Embryonic facial prominence (tissue), 1 donor: ENCODE data around the gene DACT3.
"Not testable (repeated sequence)": the region's sequence is repeated elsewhere in the genome, so short reads cannot be mapped to it uniquely, and the experiment has no call there.

Source experiments
- DNase-seq: peaks from one replicate; pipeline ENCODE4 v3.0.0-alpha.2; 2016; ENCODE audit errors: extremely low spot score

Gene DACT3

DNA sequence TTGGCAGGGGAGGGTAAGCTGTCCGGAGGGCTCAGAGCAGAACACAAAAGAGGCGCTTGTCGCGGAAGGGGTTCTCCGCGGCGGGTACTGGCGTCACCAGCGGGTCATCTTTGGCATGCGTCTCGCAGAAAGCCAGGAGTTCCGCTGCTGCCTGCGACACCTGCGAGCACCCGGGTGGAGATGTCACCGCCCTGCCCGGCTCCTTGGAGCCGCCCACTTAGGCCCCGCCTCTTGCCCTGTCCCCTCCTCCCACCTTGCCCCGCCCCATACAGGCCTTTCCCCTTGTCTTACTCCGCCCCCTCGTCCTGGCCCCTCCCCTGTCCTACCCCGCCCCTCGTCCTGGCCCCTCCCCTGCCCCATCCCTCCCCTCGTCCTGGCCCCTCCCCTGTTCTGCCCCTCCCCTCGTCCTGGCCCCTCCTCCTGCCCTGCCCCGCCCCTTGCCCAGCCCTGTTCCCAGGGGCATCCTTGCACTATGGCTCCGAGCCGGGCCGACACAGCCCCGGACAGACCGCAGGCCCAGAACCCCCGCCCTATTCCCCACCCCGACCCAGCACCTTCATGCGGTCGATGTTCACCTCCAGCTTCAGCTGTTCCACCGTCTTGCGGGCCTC, 26.8 kb downstream of the DACT3 start:
- peak; percentile 53 for DNase-seq

DNA sequence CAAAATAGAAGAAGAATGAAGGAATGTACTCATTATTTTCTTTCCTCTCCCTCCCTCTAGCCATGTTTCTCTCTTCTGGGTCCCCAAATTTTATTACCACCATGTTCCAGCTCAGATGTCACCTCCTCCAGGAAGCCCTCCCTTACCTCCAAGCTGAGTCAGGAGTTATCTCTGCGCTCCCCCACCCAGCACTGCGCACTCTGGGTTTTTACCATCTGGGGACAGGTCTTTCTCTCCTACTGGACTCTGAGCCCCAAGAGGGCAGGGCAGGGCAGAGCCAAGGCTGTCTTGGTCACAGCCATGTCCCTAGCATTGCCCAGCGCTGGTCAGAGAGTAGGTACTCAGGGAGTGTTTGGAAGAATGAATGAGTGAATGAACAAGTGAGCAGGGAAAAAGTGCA, 27.9 kb downstream of the DACT3 start:
- DNase-seq: no peak

DNA sequence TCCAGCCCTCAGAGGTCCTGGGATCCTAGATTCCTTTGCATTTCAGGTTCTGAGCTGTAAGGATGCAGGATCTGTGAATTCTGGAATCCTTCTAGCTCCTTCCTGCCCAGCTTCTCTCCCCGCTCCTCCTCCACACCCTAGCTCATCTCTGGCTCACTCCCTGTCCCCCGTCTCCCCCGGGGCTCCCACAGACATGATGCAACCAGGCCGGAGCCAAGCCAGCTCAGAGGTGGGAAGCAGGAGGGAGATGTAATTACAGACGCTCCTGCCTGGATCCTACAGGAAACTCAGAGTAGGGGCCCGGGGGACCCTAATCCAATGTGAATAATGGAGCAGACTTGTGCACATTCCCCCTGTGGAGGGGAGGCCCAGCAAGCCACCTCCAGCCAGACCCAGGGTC, 29.5 kb downstream of the DACT3 start:
- no peak for DNase-seq

GRCh38 chr19:46630586-46631205, 30.3 kb downstream of the DACT3 start:
- no peak for DNase-seq

- no peak for DNase-seq
Observed at GRCh38 chr19:46629546-46630025, 31.4 kb downstream of the DACT3 start.

DNA sequence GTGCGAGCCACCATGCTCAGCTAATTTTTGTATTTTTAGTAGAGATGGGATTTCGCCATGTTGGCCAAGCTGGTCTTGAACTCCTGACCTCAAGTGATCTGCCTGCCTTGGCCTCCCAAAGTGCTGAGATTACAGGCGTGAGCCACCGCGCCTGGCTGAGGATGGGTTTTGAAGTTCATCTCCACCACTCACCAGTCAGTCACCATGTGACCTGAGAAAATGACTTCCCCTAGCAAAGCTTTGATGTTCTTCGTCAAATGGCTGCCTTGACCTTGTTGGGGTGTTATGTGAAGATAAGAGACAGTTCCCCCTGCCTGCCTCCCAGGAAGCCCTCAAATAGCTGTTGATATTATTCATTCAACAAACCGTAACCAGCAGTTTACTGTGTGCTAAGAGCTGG, 32.0 kb downstream of the DACT3 start:
- not testable (repeated sequence) for DNase-seq

DNA sequence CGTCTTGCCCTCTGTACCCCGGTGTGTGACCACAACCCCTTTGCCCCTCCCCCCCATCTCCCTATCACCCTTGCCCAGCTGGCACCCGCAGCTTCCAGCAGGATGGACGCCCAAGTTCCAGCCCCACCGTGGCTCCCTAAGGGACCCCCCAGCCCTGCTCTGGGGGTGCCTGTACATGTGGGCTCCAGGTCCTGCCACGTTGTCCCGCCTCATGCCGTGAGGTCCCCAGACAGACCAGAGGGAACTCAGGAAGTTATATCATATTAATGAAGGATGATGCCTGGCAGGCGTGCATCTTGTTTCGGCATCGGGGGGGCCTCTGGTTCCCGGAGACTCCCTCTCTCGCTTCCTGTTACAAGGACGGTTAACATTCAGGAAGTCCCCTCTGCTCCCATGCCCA, 34.5 kb downstream of the DACT3 start:
- no peak for DNase-seq

DNA sequence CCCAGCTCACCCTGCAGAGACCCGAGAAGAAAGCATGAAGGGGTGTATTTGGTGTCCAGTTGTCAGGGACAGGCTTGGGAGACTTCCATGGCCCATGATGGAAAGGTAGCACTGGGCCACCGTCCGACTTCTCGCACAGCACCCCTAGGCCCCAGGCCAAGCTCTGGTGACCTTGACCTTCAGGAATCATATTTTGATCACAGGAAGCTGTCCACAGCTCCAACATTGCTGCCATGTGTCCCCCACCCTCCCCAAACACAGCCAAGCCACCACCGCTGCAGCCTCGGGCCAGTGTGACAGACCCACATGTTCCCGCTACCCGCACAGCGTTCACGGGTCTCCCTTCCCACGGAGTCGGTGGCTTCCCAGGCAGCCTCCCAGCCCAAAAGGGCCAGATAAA, 35.3 kb downstream of the DACT3 start:
- DNase-seq: no peak

DNA sequence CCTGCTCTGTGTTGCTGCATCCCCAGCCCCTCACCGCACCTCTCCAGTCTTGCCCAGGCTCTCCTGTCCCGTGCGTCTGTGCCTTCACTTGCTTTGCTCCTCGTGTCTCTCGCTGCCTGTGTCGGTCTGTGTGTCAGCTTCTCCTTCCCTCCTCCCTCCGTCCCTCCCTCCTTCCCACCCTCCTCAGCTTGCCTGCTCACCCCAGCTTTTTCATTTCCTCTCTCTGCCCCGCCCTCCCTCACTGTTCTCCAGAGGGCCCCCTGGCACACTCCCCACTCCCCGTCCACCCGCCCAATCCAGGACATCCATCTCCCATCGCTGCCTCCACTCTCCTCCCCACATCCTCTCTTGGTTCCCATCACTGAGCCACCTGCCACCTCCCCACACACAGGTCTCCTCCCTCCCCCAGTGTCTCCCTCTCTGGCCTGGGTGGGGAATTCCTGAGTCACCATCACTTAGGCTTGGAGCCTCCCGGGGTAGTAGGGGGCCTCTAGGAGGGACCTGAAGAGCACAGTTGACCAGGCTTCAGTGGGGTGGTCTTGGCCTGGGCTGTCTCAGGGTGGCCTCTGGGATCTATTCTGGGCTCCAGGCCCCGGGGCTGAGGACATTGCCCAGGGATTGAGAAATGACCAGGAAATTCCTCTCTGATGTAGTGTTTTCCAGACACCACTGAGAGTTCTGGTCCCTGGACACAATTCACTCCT, 35.9 kb downstream of the DACT3 start, which contains the start of gene PTGIR:
TSS of gene PTGIR (minus strand) at position 132 of the 704 bp plus-strand sequence. CDS start 864 bp downstream, outside the sequence.
- DNase-seq: no peak

- DNase-seq: no peak
Observed at GRCh38 chr19:46623915-46624502, 37.0 kb downstream of the DACT3 start.

DNA sequence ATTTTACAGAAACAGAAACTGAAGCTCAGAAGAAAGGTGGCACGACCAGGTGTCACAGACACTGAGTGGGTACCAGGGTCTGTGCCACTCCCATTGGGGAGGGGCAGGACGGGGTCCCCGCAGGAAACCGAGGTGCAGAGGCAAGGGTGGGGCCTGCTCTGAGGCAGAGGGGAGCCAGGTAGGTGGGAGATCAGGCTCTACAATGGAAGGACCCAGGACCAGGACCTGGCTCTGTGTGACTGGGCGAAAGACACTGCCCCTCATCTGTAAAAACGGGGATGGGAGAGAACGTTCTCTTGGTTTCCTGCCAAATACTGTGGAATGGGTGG, 38.9 kb downstream of the DACT3 start:
- no peak for DNase-seq

DNA sequence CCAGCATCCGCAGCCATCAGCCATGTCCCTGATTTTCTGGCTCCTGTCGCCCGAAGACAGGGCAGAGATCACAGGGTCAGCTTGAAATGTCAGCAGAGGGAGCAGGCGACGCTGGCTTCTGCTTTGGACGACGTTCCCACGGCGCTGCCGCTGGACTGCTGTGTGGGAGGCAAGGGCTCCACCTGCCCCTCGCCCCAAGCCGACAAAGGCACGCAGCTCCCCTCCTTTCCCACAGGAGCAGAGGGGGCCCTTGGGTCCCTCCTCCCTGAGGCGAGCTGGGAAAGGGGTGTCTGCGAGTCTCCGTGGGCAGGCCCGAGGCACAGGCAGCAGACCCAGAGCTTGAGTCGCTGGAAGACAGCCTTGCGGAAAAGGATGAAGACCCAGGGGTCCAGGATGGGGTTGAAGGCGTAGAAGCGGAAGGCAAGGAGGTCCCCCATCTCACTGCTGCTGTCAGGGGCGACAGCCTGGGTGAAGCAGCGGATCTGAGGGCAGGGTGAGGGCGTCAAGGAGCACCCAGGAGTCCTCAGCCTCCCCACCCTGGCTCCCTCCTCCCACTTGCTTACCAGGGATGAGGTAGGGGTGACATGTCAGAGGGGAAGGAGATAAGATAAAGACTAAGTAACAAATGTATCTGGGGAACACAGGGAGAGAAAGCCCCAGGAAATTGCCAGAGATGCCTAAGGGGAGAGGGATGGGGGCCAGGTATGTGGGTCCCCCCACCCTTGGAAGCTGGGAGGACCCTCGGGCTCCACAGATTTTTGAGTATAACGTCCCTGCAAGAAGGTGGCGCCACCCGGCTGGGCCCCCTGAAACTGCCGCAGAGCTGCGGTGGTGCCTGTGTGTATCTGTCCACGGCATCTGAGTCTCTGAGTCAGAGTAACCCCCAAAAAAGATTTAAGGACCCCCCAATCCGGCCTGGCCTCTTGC, 39.5 kb downstream of the DACT3 start:
- no peak for DNase-seq

- DNase-seq: no peak
Observed at GRCh38 chr19:46620716-46621115, 40.3 kb downstream of the DACT3 start.

GRCh38 chr19:46620267-46620666, 40.7 kb downstream of the DACT3 start:
- no peak for DNase-seq

DNA sequence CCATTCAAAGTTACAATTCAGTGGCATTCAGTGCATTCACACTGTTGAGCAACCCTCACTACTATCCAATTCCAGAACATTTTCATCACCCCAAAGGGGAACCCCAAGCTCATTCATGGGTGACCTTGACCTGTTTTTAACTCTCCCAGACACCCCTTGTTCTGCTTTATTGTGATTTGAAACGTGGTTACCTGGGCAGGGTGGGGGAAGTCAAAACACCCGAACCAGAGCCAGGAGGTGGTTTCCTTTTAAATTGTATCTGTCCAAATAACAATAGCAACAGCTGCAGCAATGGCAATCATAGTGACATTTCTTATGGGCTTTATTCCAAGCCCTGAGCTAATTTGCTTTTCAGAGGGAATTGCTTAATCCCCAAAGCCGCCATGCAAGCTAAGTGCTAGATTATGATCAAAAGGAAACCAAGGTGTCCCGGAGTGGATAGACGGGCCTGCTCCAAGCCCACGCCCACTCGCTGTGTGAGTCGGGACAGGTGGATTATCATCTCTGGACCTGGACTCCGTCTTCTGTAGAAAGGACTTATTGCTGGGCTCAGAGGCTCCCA, 42.2 kb downstream of the DACT3 start:
- no peak for DNase-seq

GRCh38 chr19:46617601-46618000, 43.4 kb downstream of the DACT3 start:
- no peak for DNase-seq

- DNase-seq: no peak
Observed at GRCh38 chr19:46616631-46617322, 44.2 kb downstream of the DACT3 start.

DNA sequence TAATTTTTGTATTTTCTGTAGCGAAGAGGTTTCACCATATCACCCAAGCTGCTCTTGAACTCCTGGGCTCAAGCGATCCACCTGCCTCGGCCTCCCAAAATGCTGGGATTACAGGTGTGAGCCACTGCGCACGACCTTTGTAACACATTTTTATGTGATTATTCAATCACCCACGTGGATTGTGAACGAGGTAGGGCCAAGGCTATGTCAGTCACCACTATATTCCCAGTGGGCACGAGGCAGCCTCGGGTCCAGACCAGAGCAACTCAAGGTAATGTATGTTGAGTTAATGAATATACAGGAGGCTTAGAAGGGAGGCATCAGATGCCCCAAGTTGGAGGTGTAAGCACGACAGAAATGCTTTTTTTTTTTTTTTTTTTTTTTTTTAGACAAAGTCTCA, 45.0 kb downstream of the DACT3 start:
- no peak for DNase-seq

- no peak for DNase-seq
Observed at GRCh38 chr19:46614114-46614722, 46.8 kb downstream of the DACT3 start.

DNA sequence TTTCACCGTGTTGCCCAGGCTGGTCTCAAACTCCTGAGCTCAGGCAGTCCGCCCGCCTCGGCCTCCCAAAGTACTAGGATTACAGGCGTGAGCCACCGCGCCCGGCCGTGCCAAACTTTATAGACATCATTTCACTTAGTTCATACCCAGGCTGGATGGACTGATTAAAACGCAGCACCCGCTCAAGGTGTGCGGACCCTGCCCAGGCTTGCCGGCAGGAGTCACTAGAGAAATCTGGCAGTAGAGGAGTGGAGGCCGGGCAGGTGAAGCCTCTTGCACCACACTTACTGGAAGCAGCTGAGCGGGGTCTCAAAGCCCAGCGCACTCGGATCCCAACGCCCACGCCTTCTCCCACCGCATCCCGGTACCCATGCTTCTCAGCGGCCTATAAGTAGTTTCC, 47.5 kb downstream of the DACT3 start:
- no peak for DNase-seq
